SU-DHL-6 (cell line): ENCODE data around the gene UHRF2.

Experiments
- CTCF ChIP-seq: fragments of 200-600 bp; sonication (generic); IDR thresholded peaks from one replicate; pipeline ENCODE4 v1.5.1; 2017; ENCODE audit warnings: antibody characterized with exemption, mild to moderate bottlenecking, low read length, moderate library complexity; ENCODE audit not compliant: insufficient read depth, poor library complexity, severe bottlenecking
- EZH2phosphoT487 ChIP-seq: fragments of 200-600 bp; sonication (generic), shearing (Covaris generic); conservative IDR thresholded peaks from 2 replicates; pipeline ENCODE4 v1.6.1; 2018; ENCODE audit warnings: mild to moderate bottlenecking, antibody characterized with exemption, low read length, moderate library complexity, mixed read lengths

GRCh38 chr9:6479959-6480358, 67.0 kb downstream of the UHRF2 start:
- no peak for TF ChIP-seq CTCF
- no peak for TF ChIP-seq EZH2phosphoT487
